HEK293T (cell line): ENCODE measurements around the gene ZHX3.
A peak's percentile ranks its signal among the peaks of the same experiment; 100 is the strongest.
"Not testable (repeated sequence)": the region's sequence is repeated elsewhere in the genome, so short reads cannot be mapped to it uniquely, and the experiment has no call there.

Source experiments
- CTCF ChIA-PET: fragments of 350-600 bp; formaldehyde crosslinking; extraction: SDS; loops from one replicate; lab custom pipeline; 2021; ENCODE audit warnings: antibody characterized with exemption, inconsistent platforms; lab: Yijun Ruan, JAX
- POLR2A ChIA-PET: fragments of 350-600 bp; formaldehyde crosslinking; extraction: SDS; loops from one replicate; lab custom pipeline; 2020; ENCODE audit warnings: antibody characterized with exemption, inconsistent platforms; lab: Yijun Ruan, JAX
- DNase-seq: peaks from one replicate; pipeline ENCODE4 v3.0.0; 2012; ENCODE audit warnings: mixed read lengths; ENCODE audit errors: extremely low spot score
- ARNT ChIP-seq: fragments of 450-650 bp; IDR thresholded peaks from 2 replicates; pipeline ENCODE4 v1.6.1; 2017; ENCODE audit warnings: mild to moderate bottlenecking
- BHLHE40 ChIP-seq: fragments of 450-650 bp; IDR thresholded peaks from 2 replicates; pipeline ENCODE4 v1.6.1; 2016; ENCODE audit warnings: mild to moderate bottlenecking, moderate library complexity, borderline replicate concordance
- CTBP1 ChIP-seq: fragments of 450-650 bp; IDR thresholded peaks from 2 replicates; pipeline ENCODE4 v1.6.1; 2016; ENCODE audit warnings: borderline replicate concordance
- ELF4 ChIP-seq: fragments of 450-650 bp; IDR thresholded peaks from 2 replicates; pipeline ENCODE4 v1.6.1; 2017; ENCODE audit warnings: antibody characterized with exemption
- FOXA1 ChIP-seq: fragments of 450-650 bp; IDR thresholded peaks from 2 replicates; pipeline ENCODE4 v1.6.1; 2016; ENCODE audit warnings: mild to moderate bottlenecking
- FOXK2 ChIP-seq: fragments of 450-650 bp; IDR thresholded peaks from 2 replicates; pipeline ENCODE4 v1.6.1; 2016; ENCODE audit warnings: mild to moderate bottlenecking
- FOXM1 ChIP-seq: fragments of 450-650 bp; IDR thresholded peaks from 2 replicates; pipeline ENCODE4 v1.6.1; 2017; ENCODE audit warnings: mild to moderate bottlenecking, borderline replicate concordance
- HDGF ChIP-seq: fragments of 450-650 bp; IDR thresholded peaks from 2 replicates; pipeline ENCODE4 v1.6.1; 2017; ENCODE audit warnings: antibody characterized with exemption, borderline replicate concordance
- L3MBTL2 ChIP-seq: fragments of 450-650 bp; conservative IDR thresholded peaks from 2 replicates; pipeline ENCODE4 v1.6.1; 2016; ENCODE audit warnings: mild to moderate bottlenecking
- LEF1 ChIP-seq: fragments of 450-650 bp; IDR thresholded peaks from 2 replicates; pipeline ENCODE4 v1.6.1; 2017; ENCODE audit warnings: mild to moderate bottlenecking, borderline replicate concordance
- NFRKB ChIP-seq: fragments of 450-650 bp; IDR thresholded peaks from 2 replicates; pipeline ENCODE4 v1.6.1; 2016; ENCODE audit warnings: mild to moderate bottlenecking, moderate library complexity
- SP1 ChIP-seq: fragments of 450-650 bp; IDR thresholded peaks from 2 replicates; pipeline ENCODE4 v1.6.1; 2017
- SUZ12 ChIP-seq: fragments of 450-650 bp; IDR thresholded peaks from 2 replicates; pipeline ENCODE4 v1.6.1; 2016; ENCODE audit warnings: mild to moderate bottlenecking
- TARDBP ChIP-seq: fragments of 450-650 bp; IDR thresholded peaks from 2 replicates; pipeline ENCODE4 v1.6.1; 2016
- ZNF384 ChIP-seq: fragments of 450-650 bp; IDR thresholded peaks from 2 replicates; pipeline ENCODE4 v1.6.1; 2016
- TF ChIP-seq, protein P1 (sequence below): fragments of 450-650 bp; IDR thresholded peaks from 2 replicates; pipeline ENCODE4 v1.6.1; 2016

ZHX3 gene

GRCh38 chr20:41249411-41250281, 67.9 kb downstream of the ZHX3 start:
- POLR2A ChIA-PET: no interaction called here
- DNase-seq: peak; percentile 49
- CTCF ChIA-PET: interaction anchor here (0.6 to 1.1 kb wide), 4 partner anchors 81 to 91 kb away, joined by 3 to 6 read pairs (median 4); partner anchors contain the start of gene LPIN3
- TF ChIP-seq FOXK2: no peak
- TF ChIP-seq TARDBP: no peak
- TF ChIP-seq SP1: no peak
- no peak for TF ChIP-seq FOXA1
- TF ChIP-seq ZNF384: no peak
- no peak for TF ChIP-seq HDGF
- no peak for TF ChIP-seq FOXM1
- TF ChIP-seq, protein P1, sequence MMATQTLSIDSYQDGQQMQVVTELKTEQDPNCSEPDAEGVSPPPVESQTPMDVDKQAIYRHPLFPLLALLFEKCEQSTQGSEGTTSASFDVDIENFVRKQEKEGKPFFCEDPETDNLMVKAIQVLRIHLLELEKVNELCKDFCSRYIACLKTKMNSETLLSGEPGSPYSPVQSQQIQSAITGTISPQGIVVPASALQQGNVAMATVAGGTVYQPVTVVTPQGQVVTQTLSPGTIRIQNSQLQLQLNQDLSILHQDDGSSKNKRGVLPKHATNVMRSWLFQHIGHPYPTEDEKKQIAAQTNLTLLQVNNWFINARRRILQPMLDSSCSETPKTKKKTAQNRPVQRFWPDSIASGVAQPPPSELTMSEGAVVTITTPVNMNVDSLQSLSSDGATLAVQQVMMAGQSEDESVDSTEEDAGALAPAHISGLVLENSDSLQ: no peak
- TF ChIP-seq ARNT: no peak
- no peak for TF ChIP-seq NFRKB
- TF ChIP-seq L3MBTL2: no peak
- no peak for TF ChIP-seq SUZ12
- TF ChIP-seq BHLHE40: no peak
- TF ChIP-seq CTBP1: no peak
- TF ChIP-seq LEF1: no peak
- no peak for TF ChIP-seq ELF4

DNA sequence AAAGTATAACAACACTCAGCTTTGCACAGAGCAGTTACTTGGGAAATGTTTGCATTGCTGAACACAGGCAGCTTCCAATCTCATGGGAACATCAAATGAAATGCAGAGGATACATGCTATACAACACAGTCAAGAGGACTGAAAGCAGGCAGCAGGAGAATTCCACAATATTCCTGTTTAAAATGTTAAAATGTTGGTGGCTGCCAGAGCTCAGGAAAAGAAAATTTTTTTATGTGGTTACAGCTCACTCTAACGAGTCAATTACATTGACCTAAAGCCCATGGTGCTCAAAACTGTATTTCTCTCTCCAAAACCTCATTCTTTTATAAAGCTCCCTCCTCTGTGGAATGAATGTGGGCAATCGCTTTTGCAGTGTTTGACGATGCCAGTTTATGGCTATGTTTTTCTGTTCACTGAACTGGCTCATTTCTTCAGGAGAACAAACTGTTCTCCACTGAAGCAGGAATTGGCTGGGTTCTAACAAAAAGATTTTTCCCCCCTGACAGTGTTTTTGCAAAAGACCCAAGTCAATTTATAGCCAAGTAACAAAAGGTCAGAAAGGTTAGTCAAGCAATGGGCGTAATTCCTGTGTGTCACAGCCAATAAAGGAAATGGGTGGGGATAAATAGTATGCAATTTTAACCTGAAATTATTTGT, 69.0 kb downstream of the ZHX3 start:
- DNase-seq: no peak
- CTCF ChIA-PET: no interaction called here
- no peak for TF ChIP-seq BHLHE40
- TF ChIP-seq ZNF384: no peak
- no peak for TF ChIP-seq FOXK2
- TF ChIP-seq, protein P1: no peak
- no peak for TF ChIP-seq L3MBTL2
- no peak for TF ChIP-seq TARDBP
- TF ChIP-seq HDGF: no peak
- POLR2A ChIA-PET: no interaction called here

- TF ChIP-seq SUZ12: no peak
- no peak for TF ChIP-seq LEF1
- TF ChIP-seq ARNT: no peak
- TF ChIP-seq SP1: no peak
- no peak for TF ChIP-seq FOXM1
- no peak for TF ChIP-seq L3MBTL2
- DNase-seq: no peak
- CTCF ChIA-PET: interaction anchor here (0.6 kb wide), 1 partner anchor 88 kb away, joined by 3 read pairs; no protein-coding TSS in a partner anchor
- POLR2A ChIA-PET: no interaction called here
Observed at GRCh38 chr20:41247523-41248367, 69.8 kb downstream of the ZHX3 start.

DNA sequence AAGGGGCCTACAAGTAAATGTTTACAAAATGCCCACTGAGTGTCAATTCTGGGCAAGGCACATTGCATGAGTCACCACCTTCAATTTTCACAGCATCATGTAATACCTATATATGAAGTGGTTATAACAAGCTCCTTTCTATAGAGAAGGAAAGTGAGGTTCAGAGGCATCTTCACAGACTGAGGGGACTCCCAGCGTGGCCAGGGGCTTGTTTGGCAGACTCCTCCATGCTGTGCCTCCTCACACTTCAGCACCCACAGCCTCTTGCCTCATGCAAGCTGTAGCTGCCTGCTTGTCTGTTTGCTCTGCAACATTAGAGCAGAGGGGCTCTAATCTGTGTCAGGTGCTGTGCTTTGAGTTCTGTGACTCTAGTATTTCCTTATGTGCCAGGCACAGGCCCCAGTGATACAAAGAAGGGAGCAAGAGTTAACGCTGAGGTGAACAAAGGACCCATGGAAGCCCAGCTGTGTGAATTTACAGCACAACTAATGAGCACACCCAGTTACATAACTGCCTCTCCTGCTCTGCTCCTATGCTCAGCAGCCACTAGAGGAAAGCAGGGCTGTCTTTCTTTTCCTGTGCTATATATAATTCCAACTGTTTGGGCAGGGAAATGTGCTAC, 72.3 kb downstream of the ZHX3 start:
- ChIA-PET CTCF (no interaction called here), POLR2A (no interaction called here)
- TF ChIP-seq BHLHE40 (no peak), FOXK2 (no peak), L3MBTL2 (no peak)
- DNase-seq: no peak

GRCh38 chr20:41242807-41243206, 74.7 kb downstream of the ZHX3 start:
- POLR2A ChIA-PET: no interaction called here

GRCh38 chr20:41242352-41242751, 75.2 kb downstream of the ZHX3 start:
- POLR2A ChIA-PET: no interaction called here
- no peak for DNase-seq
- no peak for TF ChIP-seq HDGF
- no peak for TF ChIP-seq ARNT
- no peak for TF ChIP-seq NFRKB
- TF ChIP-seq BHLHE40: no peak
- TF ChIP-seq, protein P1: no peak
- TF ChIP-seq L3MBTL2: no peak
- no peak for TF ChIP-seq LEF1
- TF ChIP-seq ZNF384: no peak
- TF ChIP-seq ELF4: no peak
- TF ChIP-seq SUZ12: no peak
- no peak for TF ChIP-seq TARDBP
- TF ChIP-seq FOXA1: no peak
- TF ChIP-seq FOXK2: no peak
- TF ChIP-seq FOXM1: no peak
- no peak for TF ChIP-seq SP1
- no peak for TF ChIP-seq CTBP1
- CTCF ChIA-PET: no interaction called here

More at GRCh38 chr20:41242807-41243206, 74.7 kb downstream of the ZHX3 start:
- no peak for DNase-seq
- no peak for TF ChIP-seq FOXA1
- TF ChIP-seq SP1: no peak
- TF ChIP-seq, protein P1: no peak
- CTCF ChIA-PET: no interaction called here

DNA sequence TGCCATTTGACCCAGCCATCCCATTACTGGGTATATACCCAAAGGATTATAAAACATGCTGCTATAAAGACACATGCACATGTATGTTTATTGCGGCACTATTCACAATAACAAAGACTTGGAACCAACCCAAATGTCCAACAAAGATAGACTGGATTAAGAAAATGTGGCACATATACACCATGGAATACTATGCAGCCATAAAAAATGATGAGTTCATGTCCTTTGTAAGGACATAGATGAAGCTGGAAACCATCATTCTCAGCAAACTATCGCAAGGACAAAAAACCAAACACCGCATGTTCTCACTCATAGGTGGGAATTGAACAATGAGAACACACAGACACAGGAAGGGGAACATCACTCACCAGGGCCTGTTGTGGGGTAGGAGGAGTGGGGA, 80.3 kb downstream of the ZHX3 start:
- DNase-seq, POLR2A ChIA-PET, CTCF ChIA-PET: not testable (repeated sequence)

DNA sequence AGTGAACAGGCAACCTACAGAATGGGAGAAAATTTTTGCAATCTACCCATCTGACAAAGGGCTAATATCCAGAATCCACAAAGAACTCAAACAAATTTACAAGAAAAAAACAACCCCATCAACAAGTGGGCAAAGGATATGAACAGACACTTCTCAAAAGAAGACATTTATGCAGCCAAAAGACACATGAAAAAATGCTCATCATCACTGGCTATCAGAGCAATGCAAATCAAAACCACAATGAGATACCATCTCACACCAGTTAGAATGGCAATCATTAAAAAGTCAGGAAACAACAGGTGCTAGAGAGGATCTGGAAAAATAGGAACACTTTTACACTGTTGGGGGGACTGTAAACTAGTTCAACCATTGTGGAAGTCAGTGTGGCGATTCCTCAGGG, 80.7 kb downstream of the ZHX3 start:
- CTCF ChIA-PET, DNase-seq, POLR2A ChIA-PET: not testable (repeated sequence)
